GM18520 (cell line): ENCODE measurements around the gene CCDC142.
"Not testable (repeated sequence)": the region's sequence is repeated elsewhere in the genome, so short reads cannot be mapped to it uniquely, and the experiment has no call there.

Experiments used
- ATAC-seq: cut with Tn5 transposase; IDR thresholded peaks from one replicate; pipeline ENCODE4 v1.9.1; 2021; ENCODE audit not compliant: unreplicated experiment

Gene CCDC142

DNA sequence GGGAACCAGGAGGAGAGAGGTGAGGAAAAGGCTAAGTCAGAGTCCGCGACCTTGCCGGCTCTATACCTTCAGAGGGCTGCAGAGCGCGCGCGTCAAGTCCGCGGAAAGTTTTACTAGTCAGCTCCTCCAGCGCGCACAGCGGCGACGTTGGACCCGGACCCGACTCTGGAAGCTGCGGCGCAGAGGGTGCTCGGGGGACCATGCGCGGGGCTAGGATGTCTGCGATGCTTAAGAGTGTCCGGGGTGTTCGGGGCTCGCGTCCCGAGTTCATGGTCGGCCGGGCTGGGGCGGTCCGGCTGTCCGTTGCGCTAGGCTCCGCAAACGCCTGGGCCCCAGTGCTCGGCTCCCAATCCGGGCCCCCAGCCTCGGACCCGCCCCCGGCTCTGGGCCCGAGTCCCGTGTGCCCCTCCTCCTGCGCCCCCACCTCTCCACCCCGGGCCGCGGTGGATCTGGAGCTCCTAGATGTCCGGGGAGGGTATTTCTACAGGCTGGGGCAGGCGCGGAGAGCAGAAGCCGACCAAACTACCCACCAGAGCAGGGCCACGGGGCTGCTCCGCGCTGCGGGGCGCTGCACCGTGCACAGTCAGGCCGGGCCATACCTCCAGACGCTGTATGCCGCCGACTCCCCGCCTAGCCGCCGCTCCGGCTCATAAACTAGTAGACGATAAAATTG, 16.6 kb upstream of the CCDC142 start, which contains the start of gene LBX2:
Gene LBX2, minus strand, starts transcription at position 337 of the 673 bp plus-strand sequence. Its CDS starts 66 bp downstream, at position 271.
- ATAC-seq = no peak

GRCh38 chr2:74498500-74499266, 15.9 kb upstream of the CCDC142 start:
- ATAC-seq = no peak

DNA sequence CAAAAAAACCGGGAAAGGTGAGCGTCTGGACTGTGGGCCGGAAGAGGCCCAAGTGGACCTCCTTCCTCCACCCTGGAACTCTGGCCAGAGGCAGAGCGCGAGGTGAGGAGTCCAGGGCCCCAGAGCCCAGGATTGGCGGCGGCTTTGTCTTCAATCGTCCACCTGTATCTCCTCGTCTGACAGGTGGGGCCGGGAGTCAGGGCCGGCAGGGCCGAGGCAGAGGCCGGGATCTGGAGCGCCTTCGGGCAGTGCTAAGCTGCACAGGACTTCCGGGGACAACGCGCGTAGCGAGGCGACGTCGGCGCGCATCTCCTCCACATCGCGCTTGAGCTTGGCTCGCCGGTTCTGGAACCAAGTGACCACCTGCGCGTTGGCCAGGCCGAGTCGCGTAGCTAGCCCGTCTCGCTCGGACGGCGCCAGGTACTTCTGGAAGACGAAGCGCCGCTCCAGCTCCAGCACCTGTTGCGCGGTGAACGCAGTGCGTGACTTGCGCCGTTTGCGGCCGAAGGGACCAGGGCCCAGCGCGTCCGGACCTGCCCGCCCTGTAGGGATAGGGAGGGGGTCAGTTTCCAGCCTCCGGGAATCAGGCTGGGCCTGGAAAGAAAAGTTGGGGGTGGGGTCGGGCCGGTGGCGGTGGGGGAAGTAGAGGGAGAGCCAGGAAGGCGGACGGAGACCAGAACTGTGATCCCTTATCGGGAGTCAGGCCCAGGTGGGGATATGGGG, 15.1 kb upstream of the CCDC142 start:
- ATAC-seq = no peak

GRCh38 chr2:74496997-74497776, 14.4 kb upstream of the CCDC142 start:
- ATAC-seq = no peak

- no peak for ATAC-seq
Measured at GRCh38 chr2:74495440-74495839, 12.6 kb upstream of the CCDC142 start.

GRCh38 chr2:74493546-74493945, 10.7 kb upstream of the CCDC142 start:
- ATAC-seq = no peak

- no peak for ATAC-seq
Measured at GRCh38 chr2:74491648-74492544, 9.1 kb upstream of the CCDC142 start.

GRCh38 chr2:74489906-74490305, 7.1 kb upstream of the CCDC142 start:
- no peak for ATAC-seq

DNA sequence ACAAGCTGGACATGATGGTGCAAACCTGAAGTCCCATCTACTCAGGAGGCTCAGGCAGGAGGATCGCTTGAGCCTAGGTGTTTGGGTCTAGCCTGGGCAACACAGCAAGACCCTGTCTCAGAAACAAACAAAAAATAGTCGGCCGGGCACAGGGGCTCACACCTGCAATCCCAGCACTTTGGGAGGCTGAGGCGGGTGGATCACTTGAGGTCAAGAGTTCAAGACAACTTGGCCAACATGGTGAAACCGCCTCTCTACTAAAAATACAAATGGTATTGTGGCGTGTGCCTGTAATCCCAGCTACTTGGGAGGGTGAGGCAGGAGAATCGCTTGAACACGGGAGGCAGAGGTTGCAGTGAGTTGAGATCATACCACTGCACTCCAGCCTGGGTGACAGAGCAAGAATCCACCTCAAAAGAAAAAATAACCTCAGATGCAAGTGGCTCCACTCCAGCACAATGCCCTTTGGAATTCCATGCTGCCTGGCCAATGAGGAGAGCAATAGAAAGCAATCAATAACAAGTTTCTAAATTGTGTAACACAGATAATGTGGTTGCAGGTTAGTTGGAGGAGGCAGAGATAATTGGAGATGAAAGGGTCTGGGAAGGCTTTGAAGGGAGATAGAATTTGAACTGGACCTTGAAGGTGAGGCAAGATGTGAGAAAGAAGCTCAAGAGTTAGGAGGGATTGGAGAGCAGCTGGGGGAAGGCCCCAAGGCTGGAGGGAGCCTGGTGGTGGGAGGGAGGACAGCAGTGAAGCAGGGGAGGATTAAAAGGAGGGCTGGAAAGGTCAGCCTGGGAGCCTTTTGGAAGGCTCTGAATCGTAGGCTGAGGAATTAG, 6.1 kb upstream of the CCDC142 start:
- ATAC-seq = no peak

DNA sequence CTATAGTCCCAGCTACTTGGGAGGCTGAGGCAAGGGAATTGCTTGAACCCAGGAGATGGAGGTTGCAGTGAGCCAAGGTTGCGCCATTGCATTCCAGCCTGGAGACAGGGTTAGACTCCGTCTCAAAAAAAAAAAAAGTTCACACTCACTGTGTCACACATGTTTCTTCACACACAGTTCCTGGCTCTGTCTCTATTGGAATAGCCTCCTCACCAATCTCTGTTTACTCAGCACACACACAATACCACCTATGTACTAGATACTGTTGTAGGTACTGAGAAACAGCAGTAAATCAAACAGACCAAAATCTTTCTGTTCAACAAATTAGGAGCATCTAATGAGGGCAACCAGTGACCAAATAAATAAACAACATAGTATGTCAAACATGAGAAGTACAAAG, 3.3 kb upstream of the CCDC142 start:
- no peak for ATAC-seq

GRCh38 chr2:74483675-74484164, 922 bp upstream of the CCDC142 start:
- not testable (repeated sequence) for ATAC-seq

DNA sequence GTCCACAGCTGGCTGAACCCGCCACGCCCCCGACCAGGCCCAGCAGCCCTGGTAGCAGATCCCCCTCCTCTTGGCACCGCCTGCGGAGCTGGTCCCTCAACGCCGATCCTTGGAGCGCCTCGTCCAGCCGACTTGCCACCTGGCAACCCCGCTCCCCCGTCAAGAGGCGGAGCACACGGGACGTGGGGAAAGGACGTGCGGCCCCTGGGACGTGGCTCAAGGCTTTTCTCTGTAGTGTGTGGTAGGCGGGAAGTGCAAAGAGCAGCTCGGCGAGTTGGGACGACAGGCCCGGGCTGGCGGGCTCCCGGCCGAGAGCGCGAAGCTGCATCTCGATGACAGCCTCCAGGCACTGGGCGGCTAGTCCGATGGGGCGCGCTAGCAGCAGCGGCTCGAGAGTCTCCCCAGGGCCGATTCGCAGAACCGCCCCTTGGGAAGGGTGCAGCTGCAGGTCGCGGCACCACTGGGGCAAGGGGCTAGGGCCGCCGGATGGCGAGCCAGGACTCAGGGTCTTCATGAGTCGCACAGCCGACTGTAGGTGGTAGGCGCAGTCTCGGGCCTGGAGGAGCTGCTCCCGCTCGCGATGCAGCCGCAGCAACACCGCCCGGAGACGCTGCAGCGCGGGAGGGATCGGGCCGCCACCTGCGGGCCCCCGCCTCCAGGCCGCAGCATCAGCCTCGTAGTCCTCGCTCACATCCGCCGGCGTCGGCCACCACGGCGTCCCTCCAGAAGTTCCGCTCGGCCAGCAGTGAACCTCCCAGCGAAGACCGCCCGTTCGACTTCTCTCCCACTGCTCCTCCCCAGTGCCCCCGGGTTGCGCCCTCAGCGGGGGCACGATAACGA, 617 bp downstream of the CCDC142 start:
- ATAC-seq = peak; percentile 25

GRCh38 chr2:74481431-74481830, 1.4 kb downstream of the CCDC142 start:
- no peak for ATAC-seq

- ATAC-seq = no peak
Measured at GRCh38 chr2:74474899-74475298, 7.9 kb downstream of the CCDC142 start.

GRCh38 chr2:74474481-74474880, 8.3 kb downstream of the CCDC142 start:
- ATAC-seq = no peak

- no peak for ATAC-seq
Measured at GRCh38 chr2:74472945-74473258, 9.9 kb downstream of the CCDC142 start.

DNA sequence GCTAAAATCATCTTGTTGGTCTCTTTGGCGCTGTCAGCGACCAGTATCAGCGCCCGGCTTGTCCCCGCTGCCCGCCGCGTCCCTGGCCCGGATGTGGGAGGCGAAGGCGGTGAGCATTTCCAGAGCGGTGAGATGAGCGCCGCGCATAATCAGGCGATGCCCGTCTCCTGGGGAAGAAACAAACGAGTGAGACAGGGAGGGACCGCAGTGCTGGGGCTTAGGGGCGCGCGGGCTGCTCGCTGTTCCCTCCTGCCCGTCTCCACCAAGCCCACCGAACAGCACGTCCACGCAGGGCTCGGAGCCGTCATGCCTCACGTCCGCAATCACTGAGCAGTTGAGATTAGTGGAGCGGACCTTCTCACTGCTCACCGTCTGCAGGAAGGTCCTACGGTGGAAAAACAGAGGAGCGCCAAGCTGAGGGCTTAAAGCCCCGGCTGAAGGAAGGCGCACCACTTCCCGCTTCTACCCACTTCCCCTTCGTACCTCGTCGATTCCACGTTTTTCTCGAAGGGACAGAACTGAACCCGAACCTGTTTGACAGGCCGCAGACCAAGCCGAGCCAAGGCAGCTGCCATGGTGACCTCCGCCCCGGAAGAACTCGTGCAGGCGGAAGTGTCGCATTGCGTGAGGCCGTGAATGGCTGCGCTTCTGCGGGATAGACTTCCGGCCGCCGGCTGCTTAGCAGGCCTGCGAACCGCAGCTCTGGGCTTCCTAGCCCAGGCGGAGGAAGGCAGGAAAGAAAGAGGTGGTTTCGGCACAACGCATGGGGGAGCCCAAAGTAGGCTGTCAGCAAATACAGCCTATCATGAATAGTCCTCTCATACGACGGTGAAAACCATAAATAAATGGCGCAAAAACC, 10.5 kb downstream of the CCDC142 start, which contains the start of gene MRPL53:
Gene MRPL53, minus strand, starts transcription at position 595 of the 859 bp plus-strand sequence. Its CDS starts 20 bp downstream, at position 575.
- peak; percentile 82 for ATAC-seq
